HL-60 (cell line): ENCODE data around the gene GIMAP7.

Experiments used
- DNase-seq, 2 experiments: peaks; one replicate each; pipeline ENCODE4 v3.0.0-alpha.2; 2010 to 2020; ENCODE audit warnings: low read depth in 1 of 2, low spot score in 1 of 2
- H3K27ac ChIP-seq: fragments of 250-450 bp; sonication (Bioruptor Pico); replicated peaks from 2 replicates; pipeline ENCODE4 v1.5.1; 2020; ENCODE audit warnings: mild to moderate bottlenecking, moderate library complexity
- H3K27me3 ChIP-seq: fragments of 250-450 bp; sonication (Bioruptor Pico); 2 replicates; pipeline ENCODE4 v1.5.1; 2021; ENCODE audit warnings: mild to moderate bottlenecking, moderate library complexity; ENCODE audit not compliant: insufficient read depth, poor library complexity, severe bottlenecking
- H3K4me3 ChIP-seq: replicated peaks from 2 replicates; pipeline ENCODE4 v1.5.1; 2011; ENCODE audit warnings: mild to moderate bottlenecking, control low read depth, low read length; ENCODE audit not compliant: insufficient read depth
- CTCF ChIP-seq: IDR thresholded peaks from one replicate; pipeline ENCODE4 v1.5.1; 2011; ENCODE audit warnings: low read length, control low read depth, inconsistent platforms; ENCODE audit not compliant: insufficient read depth
- GABPA ChIP-seq: IDR thresholded peaks from 2 replicates; pipeline ENCODE4 v1.6.1; 2012; ENCODE audit warnings: low read depth
- POLR2AphosphoS5 ChIP-seq: IDR thresholded peaks from 2 replicates; pipeline ENCODE4 v1.6.1; 2012; ENCODE audit warnings: low read depth
- SPI1 ChIP-seq: IDR thresholded peaks from 2 replicates; pipeline ENCODE4 v1.6.1; 2012; ENCODE audit warnings: low read depth, mild to moderate bottlenecking, borderline replicate concordance
- TF ChIP-seq, protein P1 (sequence below): IDR thresholded peaks from 2 replicates; pipeline ENCODE4 v1.6.1; 2012; ENCODE audit warnings: low read depth; ENCODE audit not compliant: insufficient replicate concordance

Gene GIMAP7

GRCh38 chr7:150566572-150566971 is 51.9 kb downstream of the GIMAP7 start:
- DNase-seq = no peak
- H3K27me3 ChIP-seq = no peaks in the 10 kb centered on the region
- no peak overlapping the region for H3K27ac ChIP-seq
- no peak for TF ChIP-seq CTCF
- no peak for TF ChIP-seq SPI1
- no peak for TF ChIP-seq POLR2AphosphoS5
- no peak for TF ChIP-seq GABPA
- TF ChIP-seq, protein P1, sequence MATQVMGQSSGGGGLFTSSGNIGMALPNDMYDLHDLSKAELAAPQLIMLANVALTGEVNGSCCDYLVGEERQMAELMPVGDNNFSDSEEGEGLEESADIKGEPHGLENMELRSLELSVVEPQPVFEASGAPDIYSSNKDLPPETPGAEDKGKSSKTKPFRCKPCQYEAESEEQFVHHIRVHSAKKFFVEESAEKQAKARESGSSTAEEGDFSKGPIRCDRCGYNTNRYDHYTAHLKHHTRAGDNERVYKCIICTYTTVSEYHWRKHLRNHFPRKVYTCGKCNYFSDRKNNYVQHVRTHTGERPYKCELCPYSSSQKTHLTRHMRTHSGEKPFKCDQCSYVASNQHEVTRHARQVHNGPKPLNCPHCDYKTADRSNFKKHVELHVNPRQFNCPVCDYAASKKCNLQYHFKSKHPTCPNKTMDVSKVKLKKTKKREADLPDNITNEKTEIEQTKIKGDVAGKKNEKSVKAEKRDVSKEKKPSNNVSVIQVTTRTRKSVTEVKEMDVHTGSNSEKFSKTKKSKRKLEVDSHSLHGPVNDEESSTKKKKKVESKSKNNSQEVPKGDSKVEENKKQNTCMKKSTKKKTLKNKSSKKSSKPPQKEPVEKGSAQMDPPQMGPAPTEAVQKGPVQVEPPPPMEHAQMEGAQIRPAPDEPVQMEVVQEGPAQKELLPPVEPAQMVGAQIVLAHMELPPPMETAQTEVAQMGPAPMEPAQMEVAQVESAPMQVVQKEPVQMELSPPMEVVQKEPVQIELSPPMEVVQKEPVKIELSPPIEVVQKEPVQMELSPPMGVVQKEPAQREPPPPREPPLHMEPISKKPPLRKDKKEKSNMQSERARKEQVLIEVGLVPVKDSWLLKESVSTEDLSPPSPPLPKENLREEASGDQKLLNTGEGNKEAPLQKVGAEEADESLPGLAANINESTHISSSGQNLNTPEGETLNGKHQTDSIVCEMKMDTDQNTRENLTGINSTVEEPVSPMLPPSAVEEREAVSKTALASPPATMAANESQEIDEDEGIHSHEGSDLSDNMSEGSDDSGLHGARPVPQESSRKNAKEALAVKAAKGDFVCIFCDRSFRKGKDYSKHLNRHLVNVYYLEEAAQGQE = no peak
- H3K4me3 ChIP-seq = no peak overlapping the region

- no peak for DNase-seq
- Histone ChIP-seq H3K4me3 (no peak within 1 kb of the TSS), H3K27me3 (no peaks in the 10 kb centered on the region), H3K27ac (no peak within 1 kb of the TSS)
- TF ChIP-seq GABPA (no peak), SPI1 (peak; percentile 78)
- TF ChIP-seq, protein P1 = peak; percentile 32
These were observed 52.5 kb downstream of the GIMAP7 start, which contains the start of gene GIMAP4 for GRCh38 chr7:150567169-150567568. TSS of gene GIMAP4 (plus strand) at chr7:150567390. CDS start at chr7:150569902, 2,512 bp downstream.

DNA sequence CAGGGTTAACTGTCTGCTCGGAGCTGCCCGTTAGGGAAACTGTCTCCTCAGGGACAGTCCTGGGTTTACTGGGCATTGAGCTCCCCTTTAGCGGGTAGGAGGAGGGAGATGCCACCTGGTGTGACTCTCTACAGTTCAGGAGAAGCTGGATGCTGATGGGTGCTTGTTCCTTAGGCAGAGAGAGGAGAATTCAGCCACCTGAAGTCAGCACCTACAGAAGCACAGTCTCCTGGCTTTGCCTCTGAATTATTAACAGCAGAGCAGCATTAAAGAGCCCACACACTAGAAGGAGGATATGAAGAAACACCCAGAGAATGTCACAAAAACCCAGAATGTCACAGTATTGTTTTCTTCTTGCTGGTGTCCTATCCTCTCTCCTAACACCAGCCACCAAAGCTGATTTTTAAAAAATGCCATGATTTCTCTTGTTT is 53.2 kb downstream of the GIMAP7 start:
- Histone ChIP-seq H3K4me3 (no peak overlapping the region), H3K27me3 (no peaks in the 10 kb centered on the region)
- no peak for DNase-seq

More for the DNA sequence above, 53.2 kb downstream of the GIMAP7 start:
- TF ChIP-seq CTCF = no peak
- no peak for TF ChIP-seq SPI1
- TF ChIP-seq, protein P1 = no peak
- TF ChIP-seq GABPA = no peak
- TF ChIP-seq POLR2AphosphoS5 = no peak
- no peak overlapping the region for H3K27ac ChIP-seq
